Ecto neural progenitor cell (in vitro differentiated cells): ENCODE measurements around the gene SLC28A3.
A peak's percentile ranks its signal among the peaks of the same experiment; 100 is the strongest.

Experiments
- DNase-seq: peaks from one replicate; pipeline ENCODE4 v3.0.0-alpha.2; 2018; ENCODE audit warnings: low spot score

SLC28A3 gene

DNA sequence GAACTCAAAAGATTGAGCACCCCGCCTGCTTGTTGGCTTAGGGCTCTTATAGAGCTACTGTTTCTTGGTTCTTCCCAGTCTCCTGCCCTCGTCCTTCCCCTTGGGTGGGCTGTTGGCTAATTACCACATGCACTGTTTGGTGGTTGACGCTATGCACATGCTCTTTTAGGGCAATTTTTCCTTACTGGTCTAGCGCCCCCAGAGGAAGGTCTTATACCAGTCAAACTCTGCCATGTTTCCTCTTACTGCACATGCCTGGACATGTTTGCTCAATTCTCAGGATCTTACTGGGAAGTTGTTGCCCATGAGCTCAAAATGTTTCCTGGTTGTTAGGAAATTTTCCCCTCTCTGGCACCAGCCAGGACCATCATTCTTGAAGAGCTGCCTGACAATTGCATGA lies 101.9 kb downstream of the SLC28A3 start:
- DNase-seq, result no peak

DNA sequence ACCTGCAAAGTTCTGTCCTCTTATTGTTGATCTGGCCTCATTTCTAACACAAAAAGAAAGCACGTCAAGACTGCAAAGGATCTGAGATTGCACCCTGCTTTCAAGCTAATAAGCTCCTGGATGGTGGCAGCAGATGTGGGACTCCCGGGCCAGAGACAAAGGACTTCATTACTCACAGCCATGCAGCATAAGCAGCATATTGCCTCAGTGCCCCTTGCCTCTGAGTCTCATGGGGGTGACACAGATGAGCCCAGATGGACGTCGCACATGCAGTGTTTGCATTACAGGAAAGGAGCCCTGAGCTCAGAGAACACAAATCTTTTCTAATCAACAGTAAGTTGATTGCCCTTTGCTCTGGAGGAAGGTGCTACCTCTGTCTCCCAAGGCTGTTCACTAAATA lies 105.0 kb downstream of the SLC28A3 start:
- no peak for DNase-seq

DNA sequence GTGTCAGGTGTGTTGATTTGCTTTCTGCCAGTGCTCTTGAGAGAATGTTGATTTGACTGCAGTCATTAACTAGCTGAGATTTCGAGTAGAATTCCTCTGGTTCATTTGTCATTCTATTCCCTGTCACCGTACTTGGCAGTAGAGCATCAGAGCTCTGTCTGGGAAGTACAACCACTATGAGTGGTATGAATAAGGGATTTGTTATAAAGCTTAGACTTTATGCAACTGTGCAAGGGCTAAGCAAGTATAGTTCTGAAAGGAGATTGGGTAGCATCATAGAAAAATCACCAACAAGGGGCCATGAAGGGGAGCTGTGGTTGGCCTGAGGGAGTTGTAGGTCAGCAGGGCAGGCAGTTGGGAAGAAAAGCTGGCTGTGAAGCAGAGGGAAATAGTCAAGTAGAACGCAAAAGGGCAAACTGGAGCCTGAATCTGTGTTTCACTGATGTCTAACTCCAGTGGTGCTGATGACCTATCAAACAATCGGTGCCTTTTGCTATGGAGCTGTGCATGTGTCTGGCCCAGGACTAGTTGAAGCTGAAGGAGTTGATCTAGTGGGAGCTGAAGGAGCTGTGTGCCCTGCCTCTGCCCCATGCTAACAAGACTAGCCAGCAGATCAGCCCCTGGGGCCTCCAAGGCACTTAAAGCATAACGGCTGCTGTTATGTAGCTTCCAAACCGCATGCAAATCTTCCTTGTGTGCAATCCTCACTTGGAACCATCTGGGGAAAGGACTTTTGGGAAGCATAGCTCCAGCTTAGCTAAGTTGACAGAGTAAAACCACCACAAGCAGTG lies 110.0 kb downstream of the SLC28A3 start:
- DNase-seq, result no peak

DNA sequence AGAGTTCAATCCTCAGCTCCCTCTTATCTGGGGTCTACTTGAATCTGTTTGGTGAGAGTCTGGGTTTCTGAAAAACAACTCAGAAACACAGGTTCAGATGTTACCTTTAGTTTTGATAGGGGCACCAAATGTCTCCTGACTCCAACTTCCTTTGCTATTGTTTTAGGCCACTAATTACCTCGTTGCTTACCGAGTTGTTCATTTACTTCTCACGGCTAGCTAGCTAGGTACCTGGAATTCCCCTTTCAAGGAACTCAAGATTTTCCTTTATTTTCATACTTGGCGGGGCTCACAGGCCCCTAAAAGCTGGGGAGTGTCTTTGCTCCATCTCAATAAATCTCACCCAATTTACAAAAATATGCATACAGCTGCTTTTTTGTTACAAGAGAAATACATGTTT lies 111.4 kb downstream of the SLC28A3 start:
- no peak for DNase-seq

DNA sequence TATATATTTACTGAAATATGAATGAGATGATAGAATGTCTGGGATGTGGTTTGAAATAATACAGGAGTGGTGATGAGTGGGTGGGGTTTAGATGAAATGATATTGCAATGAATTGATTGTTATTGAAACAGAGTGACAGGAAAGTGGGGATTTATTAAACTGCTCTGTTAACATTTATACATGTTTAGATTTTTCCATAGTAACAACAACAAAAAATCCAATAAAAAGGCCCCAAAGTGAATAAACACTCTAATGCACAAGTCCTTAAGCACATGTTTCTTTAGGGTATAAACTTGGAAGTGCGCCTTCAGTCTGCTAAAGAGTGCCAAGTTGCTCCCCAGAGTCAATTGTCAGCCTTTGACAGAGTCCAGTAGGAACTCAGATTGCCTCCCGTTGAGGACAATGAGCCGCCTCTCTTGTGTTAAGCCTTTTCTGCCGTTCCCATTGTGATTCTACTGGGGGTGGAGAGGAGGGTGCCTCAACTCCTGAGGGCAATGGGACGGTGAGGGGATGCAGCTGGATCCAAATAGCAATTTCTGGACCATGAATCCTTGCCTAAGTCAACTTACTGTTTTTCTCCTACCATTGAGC lies 112.3 kb downstream of the SLC28A3 start:
- peak; percentile 52 for DNase-seq

DNA sequence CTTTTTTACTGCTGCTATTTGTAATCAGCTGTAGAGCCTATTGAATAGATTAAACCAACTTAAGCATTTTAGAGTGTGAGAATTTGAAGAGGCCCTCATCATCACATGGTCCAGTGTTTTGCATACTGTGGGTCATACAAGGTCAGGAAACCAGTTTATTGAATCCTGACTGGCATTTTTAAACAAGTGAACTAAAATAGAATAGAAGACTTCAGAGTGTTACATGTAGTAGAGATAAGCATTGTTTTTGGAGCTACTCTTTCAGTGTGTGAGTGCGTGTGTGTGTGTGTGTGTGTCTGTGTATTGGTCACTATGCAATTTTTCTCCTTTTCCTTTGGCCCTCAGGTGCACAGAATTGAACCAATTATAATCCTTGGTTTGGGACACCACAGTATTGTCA lies 114.4 kb downstream of the SLC28A3 start:
- no peak for DNase-seq
